GM10266 (cell line): Measurements from ENCODE around the gene DDX59.

Experiments used
- DNase-seq: peaks from one replicate; pipeline ENCODE4 v3.0.0; 2012; ENCODE audit errors: extremely low spot score
- TF ChIP-seq, protein P1 (sequence below): IDR thresholded peaks from 2 replicates; pipeline ENCODE4 v1.5.1; 2012; ENCODE audit warnings: mild to moderate bottlenecking, low read depth; ENCODE audit not compliant: control insufficient read depth, insufficient read depth; ENCODE audit errors: missing control alignments

DDX59 gene

DNA sequence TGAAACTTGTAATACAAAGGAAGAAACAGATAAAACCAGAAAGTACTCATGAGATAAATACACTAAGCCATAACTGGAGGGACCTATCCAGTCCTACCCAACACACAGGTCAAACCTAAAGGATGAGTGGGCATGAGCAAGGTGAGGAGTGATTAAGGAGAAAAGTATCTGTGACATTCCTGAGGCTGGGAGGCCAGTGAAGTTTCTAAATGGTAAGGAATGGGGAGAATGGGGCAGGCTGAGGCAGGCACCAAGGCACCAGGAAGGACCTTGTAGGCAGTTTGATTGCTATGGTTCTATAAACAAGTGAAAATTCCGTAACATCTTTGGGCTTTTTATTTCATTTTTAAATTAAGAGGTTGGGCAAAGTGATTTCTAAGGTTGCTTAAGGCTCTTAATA, 10.4 kb downstream of the DDX59 start:
- TF ChIP-seq, protein P1, sequence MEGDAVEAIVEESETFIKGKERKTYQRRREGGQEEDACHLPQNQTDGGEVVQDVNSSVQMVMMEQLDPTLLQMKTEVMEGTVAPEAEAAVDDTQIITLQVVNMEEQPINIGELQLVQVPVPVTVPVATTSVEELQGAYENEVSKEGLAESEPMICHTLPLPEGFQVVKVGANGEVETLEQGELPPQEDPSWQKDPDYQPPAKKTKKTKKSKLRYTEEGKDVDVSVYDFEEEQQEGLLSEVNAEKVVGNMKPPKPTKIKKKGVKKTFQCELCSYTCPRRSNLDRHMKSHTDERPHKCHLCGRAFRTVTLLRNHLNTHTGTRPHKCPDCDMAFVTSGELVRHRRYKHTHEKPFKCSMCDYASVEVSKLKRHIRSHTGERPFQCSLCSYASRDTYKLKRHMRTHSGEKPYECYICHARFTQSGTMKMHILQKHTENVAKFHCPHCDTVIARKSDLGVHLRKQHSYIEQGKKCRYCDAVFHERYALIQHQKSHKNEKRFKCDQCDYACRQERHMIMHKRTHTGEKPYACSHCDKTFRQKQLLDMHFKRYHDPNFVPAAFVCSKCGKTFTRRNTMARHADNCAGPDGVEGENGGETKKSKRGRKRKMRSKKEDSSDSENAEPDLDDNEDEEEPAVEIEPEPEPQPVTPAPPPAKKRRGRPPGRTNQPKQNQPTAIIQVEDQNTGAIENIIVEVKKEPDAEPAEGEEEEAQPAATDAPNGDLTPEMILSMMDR: no peak
- DNase-seq: no peak

DNA sequence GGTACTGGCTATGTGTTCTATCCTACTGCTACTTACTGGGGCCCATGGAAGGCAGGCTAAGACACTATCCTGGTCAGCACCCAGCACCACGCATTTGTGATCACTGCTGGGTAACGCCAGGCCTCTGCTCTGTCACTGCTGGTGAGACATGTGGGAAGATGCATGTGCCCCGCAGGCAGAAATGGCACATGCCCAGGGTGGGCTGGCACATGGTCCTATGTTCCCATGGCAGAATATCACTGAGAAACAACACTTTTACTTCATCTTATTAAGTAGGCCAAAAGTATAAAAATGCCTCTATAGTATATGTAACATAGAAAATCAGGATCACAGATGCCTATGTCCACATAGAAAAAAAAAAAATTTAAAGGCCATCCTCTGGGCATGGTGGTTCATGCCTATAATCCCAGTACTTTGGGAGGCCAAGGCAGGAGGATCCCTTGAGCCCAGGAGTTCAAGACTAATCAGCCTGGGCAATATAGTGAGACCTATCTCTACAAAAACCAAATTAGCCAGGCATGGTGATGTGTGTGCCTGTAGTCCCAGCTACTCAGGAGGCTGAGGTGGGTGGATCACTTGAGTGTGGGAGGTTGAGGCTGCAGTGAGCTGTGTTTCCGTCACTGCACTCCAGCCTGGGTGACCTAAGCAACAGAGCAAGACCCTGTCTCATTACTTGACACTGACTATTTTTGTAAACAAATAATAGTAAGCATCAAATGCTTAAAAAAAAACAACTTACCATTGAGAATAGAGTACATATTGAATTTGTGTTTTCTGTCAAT, 11.5 kb downstream of the DDX59 start:
- no peak for DNase-seq
- TF ChIP-seq, protein P1: no peak

DNA sequence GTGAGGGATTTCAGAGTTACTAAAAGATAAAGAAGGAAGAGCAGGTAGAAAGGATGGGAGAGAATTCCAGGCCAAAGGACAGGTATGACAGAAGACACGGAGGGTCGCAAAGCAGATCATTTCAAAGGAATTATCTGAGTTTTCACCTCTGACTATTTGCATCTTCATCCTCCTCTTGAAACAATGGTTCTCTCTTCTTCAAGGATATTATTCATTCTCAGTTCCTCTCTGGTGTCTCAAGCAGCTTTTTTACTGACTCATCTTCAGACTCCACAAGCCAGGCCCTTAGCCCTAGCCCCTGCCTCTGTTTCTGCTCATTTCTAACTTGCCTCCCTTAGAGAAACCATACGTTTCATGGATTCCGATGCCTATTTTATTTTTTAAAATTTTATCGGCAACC, 15.0 kb downstream of the DDX59 start:
- TF ChIP-seq, protein P1: no peak
- DNase-seq: peak; percentile 59

DNA sequence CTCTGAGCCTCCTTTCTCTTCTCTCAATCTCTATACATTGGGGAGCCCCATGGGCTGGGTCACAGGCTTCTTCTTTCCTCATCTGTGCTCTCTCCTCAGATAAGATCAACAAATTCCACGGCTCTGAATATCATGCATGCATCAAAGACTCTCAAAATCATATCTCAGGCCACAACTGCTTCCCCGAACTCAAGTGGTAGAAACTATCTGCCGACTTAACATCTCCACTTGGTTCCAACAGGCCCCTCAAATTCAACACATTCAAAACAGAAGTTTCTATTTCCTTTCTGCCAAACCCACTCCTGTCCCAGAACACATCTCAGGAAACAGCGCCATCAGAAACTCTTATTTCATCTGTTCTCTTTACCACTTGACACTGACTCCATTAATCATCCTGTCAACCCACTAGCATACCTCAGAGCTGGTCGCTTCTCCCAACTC, 16.7 kb downstream of the DDX59 start:
- peak; percentile 15 for DNase-seq
- TF ChIP-seq, protein P1: no peak

DNA sequence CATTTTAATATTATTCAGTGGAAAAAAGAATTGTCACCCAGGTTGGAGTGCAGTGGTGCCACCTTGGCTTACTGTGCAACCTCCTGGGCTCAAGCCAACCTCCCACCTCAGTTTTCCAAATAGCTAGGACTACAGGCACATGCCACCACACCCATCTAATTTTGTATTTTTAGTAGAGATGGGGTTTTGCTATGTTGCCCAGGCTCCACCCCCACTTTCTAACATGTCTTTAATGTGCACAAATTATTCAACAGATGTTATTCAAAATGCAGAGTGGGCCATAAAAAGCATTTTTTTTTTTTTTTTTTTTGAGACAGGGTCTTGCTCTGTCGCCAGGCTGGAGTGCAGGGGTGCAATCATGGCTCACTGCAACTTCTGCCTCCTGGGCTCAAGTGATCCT, 17.3 kb downstream of the DDX59 start:
- no peak for DNase-seq
- TF ChIP-seq, protein P1: no peak

DNA sequence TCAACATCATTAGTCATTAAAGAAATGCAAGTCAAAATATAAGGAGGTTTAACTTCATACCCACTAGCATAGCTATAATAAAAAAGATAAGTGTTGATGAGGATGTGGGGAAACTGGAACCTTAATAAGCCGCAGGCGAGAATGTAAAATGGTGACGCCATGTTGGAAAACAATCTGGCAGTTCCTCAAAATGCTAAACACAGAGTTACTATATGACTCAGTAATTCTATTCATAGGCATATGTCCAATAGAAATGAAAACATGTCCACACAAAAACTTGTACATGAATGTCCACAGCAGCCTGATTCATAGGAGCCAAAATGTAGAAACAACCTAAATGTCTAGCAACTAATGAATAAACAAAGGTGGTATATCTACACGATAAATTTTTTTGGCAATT, 23.2 kb downstream of the DDX59 start:
- no peak for DNase-seq
- TF ChIP-seq, protein P1: no peak

DNA sequence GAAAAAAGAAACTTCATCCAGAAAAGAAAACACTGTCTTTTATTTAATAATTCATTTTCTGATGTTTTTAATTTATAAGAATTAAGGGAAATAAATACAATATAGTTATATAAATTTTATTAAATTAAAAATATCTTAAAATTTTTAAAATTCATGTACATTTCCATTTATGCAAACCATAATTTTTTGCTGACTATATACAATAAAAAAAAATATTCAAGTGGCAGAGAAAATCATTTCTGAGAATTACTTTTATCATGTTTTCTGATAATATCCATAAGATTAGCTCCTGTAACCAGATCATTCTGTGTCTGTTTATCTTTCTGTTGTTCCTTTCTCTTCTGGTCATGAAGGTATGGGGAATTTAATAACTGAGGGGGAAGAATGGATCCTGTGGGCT, 25.7 kb downstream of the DDX59 start:
- TF ChIP-seq, protein P1: no peak

More for the DNA sequence above, 25.7 kb downstream of the DDX59 start:
- DNase-seq: no peak
